Cardiac muscle cell (in vitro differentiated cells and primary cell): ENCODE results near the gene SIX4. TPM values are rescaled to one million over a fixed set of nuclear protein-coding genes. Genes with fewer than 3 reads are reported as not detected.
A peak's percentile ranks its signal among the peaks of the same experiment; 100 is the strongest.

Experiments used
- DNase-seq, 2 donors: peaks; one replicate each; pipeline versions ENCODE4 v3.0.0 to v3.0.0-alpha.2; 2010 to 2017; ENCODE audit warnings: low read depth in 1 of 2, low spot score in 1 of 2
- H3K27ac ChIP-seq: fragments of 200-600 bp; sonication (generic); 2 replicates; pipeline ENCODE4 v1.5.1; 2016
- H3K27me3 ChIP-seq: fragments of 200-600 bp; sonication (generic); 2 replicates; pipeline ENCODE4 v1.6.0; 2016; ENCODE audit warnings: control low read depth
- H3K36me3 ChIP-seq: fragments of 200-600 bp; sonication (generic); 2 replicates; pipeline ENCODE4 v1.5.1; 2016; ENCODE audit warnings: control low read depth
- H3K4me1 ChIP-seq: fragments of 200-600 bp; sonication (generic); 2 replicates; pipeline ENCODE4 v1.8.1; 2017; ENCODE audit warnings: low read depth, mild to moderate bottlenecking, mixed run types
- H3K4me3 ChIP-seq: fragments of 200-600 bp; sonication (generic); 2 replicates; pipeline ENCODE4 v1.5.1; 2016; ENCODE audit warnings: mild to moderate bottlenecking
- H3K9me3 ChIP-seq: fragments of 200-600 bp; sonication (generic); 2 replicates; pipeline ENCODE4 v1.5.1; 2017; ENCODE audit warnings: low read depth, mild to moderate bottlenecking, control low read depth
- polyA plus RNA-seq: library from polyadenylated mRNA; unstranded; fragments of >200 nt; fragmentation: Nextera tagmentation; extraction: Ambion mirVana; gene quantifications from 2 replicates; pipeline ENCODE4 v1.2.1, GENCODE V29; 2016
- total RNA-seq: library from RNA; depleted of rRNA; stranded (reverse); fragments of >200 nt; gene quantifications from 2 replicates; pipeline ENCODE4 v1.2.3, GENCODE V29; 2016
- TF ChIP-seq, protein P1 (sequence below): IDR thresholded peaks from 2 replicates; pipeline ENCODE4 v1.5.1; 2012; ENCODE audit warnings: low read depth, mild to moderate bottlenecking, low read length

The SIX4 gene
- total and polyA plus RNA-seq, 2 experiments from 2014 or later: 3.4 to 25.0 TPM

DNA sequence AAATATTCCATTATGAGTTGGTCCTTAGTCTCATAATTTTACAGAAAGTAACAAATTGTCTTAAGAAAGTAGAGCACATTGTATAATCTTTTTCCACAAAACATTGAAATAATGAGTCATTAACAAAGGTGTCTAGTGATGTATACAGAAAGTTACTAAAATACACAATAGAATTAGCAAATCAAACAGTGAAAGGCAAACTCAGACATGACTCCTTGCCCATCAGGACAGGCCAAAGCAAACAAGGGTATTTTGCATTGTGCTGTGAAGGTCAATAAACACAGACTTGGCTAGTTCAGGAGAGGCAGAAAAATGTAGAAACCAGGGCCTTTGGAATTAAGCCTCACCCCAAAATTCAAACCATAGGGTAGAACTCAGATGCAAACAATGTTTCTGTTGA is 37.3 kb downstream of the SIX4 start:
- Histone ChIP-seq H3K9me3 (no peaks in the 10 kb centered on the region), H3K27me3 (no peaks in the 10 kb centered on the region), H3K27ac (no peak overlapping the region), H3K36me3 (no peaks in the 10 kb centered on the region), H3K4me1 (peaks cover 8% of the 10 kb centered on the region), H3K4me3 (no peak overlapping the region)
- TF ChIP-seq, protein P1, sequence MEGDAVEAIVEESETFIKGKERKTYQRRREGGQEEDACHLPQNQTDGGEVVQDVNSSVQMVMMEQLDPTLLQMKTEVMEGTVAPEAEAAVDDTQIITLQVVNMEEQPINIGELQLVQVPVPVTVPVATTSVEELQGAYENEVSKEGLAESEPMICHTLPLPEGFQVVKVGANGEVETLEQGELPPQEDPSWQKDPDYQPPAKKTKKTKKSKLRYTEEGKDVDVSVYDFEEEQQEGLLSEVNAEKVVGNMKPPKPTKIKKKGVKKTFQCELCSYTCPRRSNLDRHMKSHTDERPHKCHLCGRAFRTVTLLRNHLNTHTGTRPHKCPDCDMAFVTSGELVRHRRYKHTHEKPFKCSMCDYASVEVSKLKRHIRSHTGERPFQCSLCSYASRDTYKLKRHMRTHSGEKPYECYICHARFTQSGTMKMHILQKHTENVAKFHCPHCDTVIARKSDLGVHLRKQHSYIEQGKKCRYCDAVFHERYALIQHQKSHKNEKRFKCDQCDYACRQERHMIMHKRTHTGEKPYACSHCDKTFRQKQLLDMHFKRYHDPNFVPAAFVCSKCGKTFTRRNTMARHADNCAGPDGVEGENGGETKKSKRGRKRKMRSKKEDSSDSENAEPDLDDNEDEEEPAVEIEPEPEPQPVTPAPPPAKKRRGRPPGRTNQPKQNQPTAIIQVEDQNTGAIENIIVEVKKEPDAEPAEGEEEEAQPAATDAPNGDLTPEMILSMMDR: no peak
- DNase-seq: no peak

DNA sequence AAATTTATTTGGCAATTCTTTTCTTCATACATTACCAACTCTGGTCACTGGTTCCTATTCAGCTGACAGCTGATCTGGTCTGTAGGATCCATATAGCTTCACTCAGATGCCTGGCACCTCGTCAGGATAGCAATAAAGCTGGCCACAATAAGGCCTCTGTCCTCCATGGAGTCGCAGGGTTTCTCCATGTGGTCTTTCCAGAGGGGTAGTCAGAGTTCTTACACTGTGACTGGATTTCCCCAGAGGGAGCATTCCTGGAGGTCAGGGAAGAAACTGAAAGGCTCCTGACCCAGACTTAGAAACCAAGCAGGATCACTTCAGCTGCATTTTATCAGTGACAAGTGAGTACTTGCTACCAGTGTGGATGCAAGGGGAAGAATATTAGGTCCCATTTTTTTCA is 39.9 kb downstream of the SIX4 start:
- DNase-seq: peak in 1 of 2 donors; percentile 32
- no peaks in the 10 kb centered on the region for H3K9me3 ChIP-seq
- TF ChIP-seq, protein P1: no peak
- H3K27ac ChIP-seq: peak overlapping the region; percentile 80
- no peak overlapping the region for H3K4me3 ChIP-seq
- no peaks in the 10 kb centered on the region for H3K36me3 ChIP-seq
- peaks cover 8% of the 10 kb centered on the region for H3K4me1 ChIP-seq
- H3K27me3 ChIP-seq: no peaks in the 10 kb centered on the region

DNA sequence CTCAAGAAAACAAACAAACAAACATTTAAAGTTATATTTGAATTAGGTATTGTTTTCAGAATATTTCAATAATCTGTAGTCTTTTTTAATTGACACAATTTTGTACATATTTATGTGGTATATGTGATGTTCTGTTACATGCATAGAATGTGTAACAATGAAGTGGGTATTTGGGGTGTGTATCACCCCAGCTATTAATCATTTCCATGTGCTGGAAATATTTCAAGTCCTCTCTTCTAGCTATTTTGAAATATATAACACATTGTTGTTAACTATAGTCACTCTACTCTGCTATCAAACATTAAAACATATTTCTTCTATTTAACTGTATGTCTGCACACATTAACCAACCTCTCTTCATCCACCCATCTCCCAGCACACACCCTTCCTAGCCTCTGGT is 42.9 kb downstream of the SIX4 start:
- TF ChIP-seq, protein P1: no peak
- Histone ChIP-seq H3K36me3 (no peaks in the 10 kb centered on the region), H3K27ac (no peak overlapping the region), H3K4me3 (no peak overlapping the region), H3K27me3 (no peaks in the 10 kb centered on the region), H3K9me3 (no peaks in the 10 kb centered on the region), H3K4me1 (peaks cover 8% of the 10 kb centered on the region)
- no peak for DNase-seq

DNA sequence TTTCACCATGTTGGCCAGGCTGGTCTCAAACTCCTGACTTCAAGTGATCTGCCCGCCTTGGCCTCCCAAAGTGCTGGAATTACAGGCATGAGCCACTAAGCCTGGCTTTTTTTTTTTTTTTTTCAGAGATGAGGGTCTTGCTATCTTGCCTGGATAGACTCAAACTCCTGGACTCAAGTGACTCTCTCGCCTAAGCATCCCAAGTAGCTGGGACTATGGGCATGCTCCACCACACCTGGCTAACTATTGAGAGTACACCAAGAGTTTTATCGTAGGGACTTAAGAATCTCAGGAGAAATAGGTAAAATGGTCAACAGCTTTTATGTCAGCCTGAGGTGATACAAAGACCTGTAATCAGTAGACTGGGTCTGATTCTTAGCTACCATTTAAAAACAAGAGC is 43.6 kb downstream of the SIX4 start:
- no peak overlapping the region for H3K4me3 ChIP-seq
- TF ChIP-seq, protein P1: no peak
- H3K27me3 ChIP-seq: no peaks in the 10 kb centered on the region
- no peaks in the 10 kb centered on the region for H3K9me3 ChIP-seq
- H3K36me3 ChIP-seq: no peaks in the 10 kb centered on the region
- no peak for DNase-seq
- peaks cover 8% of the 10 kb centered on the region for H3K4me1 ChIP-seq
- no peak overlapping the region for H3K27ac ChIP-seq

DNA sequence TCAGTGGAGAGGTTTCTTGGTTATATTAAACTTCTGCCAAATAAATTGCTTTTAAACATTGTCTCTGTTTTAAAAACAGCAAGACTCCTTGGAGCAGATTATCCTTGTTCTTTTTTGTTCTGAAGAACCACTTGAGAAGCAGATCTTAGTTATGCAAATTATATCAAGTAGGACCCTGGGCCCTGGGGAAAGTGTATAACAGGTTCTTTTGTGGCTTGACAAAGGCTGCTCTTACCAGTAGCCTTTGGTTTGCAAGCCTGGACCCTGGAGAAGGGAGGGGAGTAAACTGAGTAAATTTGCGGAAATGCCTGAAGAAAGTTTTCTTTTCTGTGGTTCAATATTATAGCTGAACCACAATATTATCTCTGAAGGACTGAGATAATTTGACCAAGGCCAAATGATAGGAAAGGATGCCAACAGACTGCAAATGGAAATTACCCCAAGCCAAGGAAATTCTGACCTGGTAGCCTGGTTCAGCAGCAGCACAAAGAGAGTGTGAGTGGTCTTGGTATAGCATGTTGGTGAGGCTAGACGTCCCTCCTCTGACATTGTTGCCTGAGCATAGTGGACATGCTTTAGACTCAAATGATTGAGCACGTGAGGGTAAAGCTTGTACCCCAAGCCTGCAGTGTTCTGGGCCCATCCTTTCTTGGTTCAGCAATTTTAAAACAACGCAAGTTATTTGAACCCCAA is 44.4 kb downstream of the SIX4 start:
- TF ChIP-seq, protein P1: no peak

More for the DNA sequence above, 44.4 kb downstream of the SIX4 start:
- H3K36me3 ChIP-seq: no peaks in the 10 kb centered on the region
- no peak overlapping the region for H3K4me3 ChIP-seq
- H3K27me3 ChIP-seq: no peaks in the 10 kb centered on the region
- no peak overlapping the region for H3K27ac ChIP-seq
- H3K4me1 ChIP-seq: peaks cover 6% of the 10 kb centered on the region
- H3K9me3 ChIP-seq: no peaks in the 10 kb centered on the region
- no peak for DNase-seq
